ENCODE measurements around the gene OPCML.

Gene OPCML

GRCh38 chr11:133491680-133492383 is 40.5 kb downstream of the OPCML start:
- in situ Hi-C loops (cut with HindIII; ENCODE audit: low pct_unique_long_range_greater_than_20kb, low sequenced_read_pairs): no loop called here
- DNase-seq (ENCODE audit: low read depth in 1 of 2, low spot score in 1 of 2): no peak
- no peak for TF ChIP-seq JUND (IDR thresholded peaks at IDR 0.05; ENCODE audit: low read depth)

GRCh38 chr11:133480722-133481121 is 51.6 kb downstream of the OPCML start:
- in situ Hi-C loops (cut with HindIII; ENCODE audit: low pct_unique_long_range_greater_than_20kb, low sequenced_read_pairs): no loop called here
- no peak for TF ChIP-seq JUND (IDR thresholded peaks at IDR 0.05; ENCODE audit: low read depth)
- DNase-seq (ENCODE audit: low read depth in 1 of 2, low spot score in 1 of 2): no peak

GRCh38 chr11:133479209-133479608 is 53.1 kb downstream of the OPCML start:
- DNase-seq (ENCODE audit: low read depth in 1 of 2, low spot score in 1 of 2): no peak
- in situ Hi-C loops (cut with HindIII; ENCODE audit: low pct_unique_long_range_greater_than_20kb, low sequenced_read_pairs): no loop called here
- no peak for TF ChIP-seq JUND (IDR thresholded peaks at IDR 0.05; ENCODE audit: low read depth)

- in situ Hi-C loops (cut with HindIII; ENCODE audit: low pct_unique_long_range_greater_than_20kb, low sequenced_read_pairs): no loop called here
- TF ChIP-seq JUND (IDR thresholded peaks at IDR 0.05; ENCODE audit: low read depth): no peak
- DNase-seq (ENCODE audit: low read depth in 1 of 2, low spot score in 1 of 2): no peak
Measured at GRCh38 chr11:133477251-133477625, 55.1 kb downstream of the OPCML start.

GRCh38 chr11:133476570-133477250 is 55.6 kb downstream of the OPCML start:
- in situ Hi-C loops (cut with HindIII; ENCODE audit: low pct_unique_long_range_greater_than_20kb, low sequenced_read_pairs): no loop called here
- TF ChIP-seq JUND (IDR thresholded peaks at IDR 0.05; ENCODE audit: low read depth): no peak
- no peak for DNase-seq (ENCODE audit: low read depth in 1 of 2, low spot score in 1 of 2)

- in situ Hi-C loops (cut with HindIII; ENCODE audit: low pct_unique_long_range_greater_than_20kb, low sequenced_read_pairs): no loop called here
- DNase-seq (ENCODE audit: low read depth in 1 of 2, low spot score in 1 of 2): no peak
- TF ChIP-seq JUND (IDR thresholded peaks at IDR 0.05; ENCODE audit: low read depth): no peak
Measured at GRCh38 chr11:133474461-133474860, 57.8 kb downstream of the OPCML start.

GRCh38 chr11:133467686-133468085 is 64.6 kb downstream of the OPCML start:
- no peak for TF ChIP-seq JUND (IDR thresholded peaks at IDR 0.05; ENCODE audit: low read depth)
- DNase-seq (ENCODE audit: low read depth in 1 of 2, low spot score in 1 of 2): no peak
- in situ Hi-C loops (cut with HindIII; ENCODE audit: low pct_unique_long_range_greater_than_20kb, low sequenced_read_pairs): no loop called here

- in situ Hi-C loops (cut with HindIII; ENCODE audit: low pct_unique_long_range_greater_than_20kb, low sequenced_read_pairs): no loop called here
- DNase-seq (ENCODE audit: low read depth in 1 of 2, low spot score in 1 of 2): no peak
- no peak for TF ChIP-seq JUND (IDR thresholded peaks at IDR 0.05; ENCODE audit: low read depth)
Measured at GRCh38 chr11:133443206-133443747, 89.0 kb downstream of the OPCML start.

- DNase-seq (ENCODE audit: low read depth in 1 of 2, low spot score in 1 of 2): no peak
- TF ChIP-seq JUND (IDR thresholded peaks at IDR 0.05; ENCODE audit: low read depth): no peak
- in situ Hi-C loops (cut with HindIII; ENCODE audit: low pct_unique_long_range_greater_than_20kb, low sequenced_read_pairs): no loop called here
Measured at GRCh38 chr11:133441964-133442660, 90.2 kb downstream of the OPCML start.

GRCh38 chr11:133425992-133426391 is 106.3 kb downstream of the OPCML start:
- in situ Hi-C loops (cut with HindIII; ENCODE audit: low pct_unique_long_range_greater_than_20kb, low sequenced_read_pairs): no loop called here
- no peak for DNase-seq (ENCODE audit: low read depth in 1 of 2, low spot score in 1 of 2)
- no peak for TF ChIP-seq JUND (IDR thresholded peaks at IDR 0.05; ENCODE audit: low read depth)

GRCh38 chr11:133425245-133425644 is 107.1 kb downstream of the OPCML start:
- in situ Hi-C loops (cut with HindIII; ENCODE audit: low pct_unique_long_range_greater_than_20kb, low sequenced_read_pairs): no loop called here
- TF ChIP-seq JUND (IDR thresholded peaks at IDR 0.05; ENCODE audit: low read depth): no peak

GRCh38 chr11:133418218-133418617 is 114.1 kb downstream of the OPCML start:
- DNase-seq (ENCODE audit: low read depth in 1 of 2, low spot score in 1 of 2): no peak
- no peak for TF ChIP-seq JUND (IDR thresholded peaks at IDR 0.05; ENCODE audit: low read depth)
- in situ Hi-C loops (cut with HindIII; ENCODE audit: low pct_unique_long_range_greater_than_20kb, low sequenced_read_pairs): no loop called here

More at GRCh38 chr11:133425245-133425644, 107.1 kb downstream of the OPCML start:
- DNase-seq (ENCODE audit: low read depth in 1 of 2, low spot score in 1 of 2): no peak

- in situ Hi-C loops (cut with HindIII; ENCODE audit: low pct_unique_long_range_greater_than_20kb, low sequenced_read_pairs): no loop called here
- no peak for TF ChIP-seq JUND (IDR thresholded peaks at IDR 0.05; ENCODE audit: low read depth)
- no peak for DNase-seq (ENCODE audit: low read depth in 1 of 2, low spot score in 1 of 2)
Measured at GRCh38 chr11:133414506-133414905, 117.8 kb downstream of the OPCML start.
